Ishikawa (cell line): ENCODE data around the gene USP46.

Source experiments
- CEBPB ChIP-seq: IDR thresholded peaks from 2 replicates; pipeline ENCODE4 v1.6.1; 2012
- CREB1 ChIP-seq: IDR thresholded peaks from 2 replicates; pipeline ENCODE4 v1.6.1; 2012; ENCODE audit warnings: low read depth
- EGR1 ChIP-seq: IDR thresholded peaks from 2 replicates; pipeline ENCODE4 v1.6.1; 2012
- EP300 ChIP-seq: IDR thresholded peaks from 2 replicates; pipeline ENCODE4 v1.6.1; 2012; ENCODE audit warnings: borderline replicate concordance
- FOXM1 ChIP-seq: IDR thresholded peaks from 2 replicates; pipeline ENCODE4 v1.6.1; 2012; ENCODE audit warnings: low read depth, borderline replicate concordance
- NFIC ChIP-seq: IDR thresholded peaks from 2 replicates; pipeline ENCODE4 v1.6.1; 2012
- RAD21 ChIP-seq: IDR thresholded peaks from 2 replicates; pipeline ENCODE4 v1.6.1; 2012; ENCODE audit warnings: low read depth
- TAF1 ChIP-seq: IDR thresholded peaks from 2 replicates; pipeline ENCODE4 v1.6.1; 2012; ENCODE audit warnings: low read depth, mild to moderate bottlenecking
- TCF12 ChIP-seq: IDR thresholded peaks from 2 replicates; pipeline ENCODE4 v1.6.1; 2012; ENCODE audit warnings: low read depth
- TEAD4 ChIP-seq: IDR thresholded peaks from 2 replicates; pipeline ENCODE4 v1.6.1; 2012
- YY1 ChIP-seq: IDR thresholded peaks from 2 replicates; pipeline ENCODE4 v1.6.1; 2012; ENCODE audit warnings: low read depth
- ZBTB7A ChIP-seq: IDR thresholded peaks from 2 replicates; pipeline ENCODE4 v1.6.1; 2012; ENCODE audit warnings: low read depth
- TF ChIP-seq, protein P1 (sequence below): IDR thresholded peaks from 2 replicates; pipeline ENCODE4 v1.6.1; 2012
- TF ChIP-seq, protein P2 (sequence below): IDR thresholded peaks from 2 replicates; pipeline ENCODE4 v1.6.1; 2012
- TF ChIP-seq, protein P3 (sequence below): IDR thresholded peaks from 2 replicates; pipeline ENCODE4 v1.6.1; 2012; ENCODE audit warnings: low read depth, mild to moderate bottlenecking

The USP46 gene

DNA sequence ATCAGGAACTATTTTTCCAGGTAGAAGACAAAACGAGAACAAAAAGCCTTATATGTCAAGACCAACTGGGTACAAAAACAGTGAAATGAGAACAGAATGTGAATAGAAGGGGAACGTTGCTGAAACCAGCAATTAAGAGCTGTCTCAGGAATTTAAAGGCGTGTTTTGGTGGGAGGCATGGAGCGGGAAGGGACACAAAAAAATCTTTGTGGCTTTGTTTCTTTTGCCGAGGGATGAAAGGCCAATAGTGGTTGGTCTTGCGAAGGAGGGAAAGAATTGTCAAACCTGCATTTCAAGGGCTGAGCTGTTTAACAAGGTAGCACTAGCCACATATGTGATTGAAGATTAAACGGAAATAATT lies 103.8 kb downstream of the USP46 start:
- TF ChIP-seq ZBTB7A (no peak), EP300 (no peak), RAD21 (no peak), TAF1 (no peak)
- TF ChIP-seq, protein P1, sequence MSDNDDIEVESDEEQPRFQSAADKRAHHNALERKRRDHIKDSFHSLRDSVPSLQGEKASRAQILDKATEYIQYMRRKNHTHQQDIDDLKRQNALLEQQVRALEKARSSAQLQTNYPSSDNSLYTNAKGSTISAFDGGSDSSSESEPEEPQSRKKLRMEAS: no peak
- TF ChIP-seq, protein P2, sequence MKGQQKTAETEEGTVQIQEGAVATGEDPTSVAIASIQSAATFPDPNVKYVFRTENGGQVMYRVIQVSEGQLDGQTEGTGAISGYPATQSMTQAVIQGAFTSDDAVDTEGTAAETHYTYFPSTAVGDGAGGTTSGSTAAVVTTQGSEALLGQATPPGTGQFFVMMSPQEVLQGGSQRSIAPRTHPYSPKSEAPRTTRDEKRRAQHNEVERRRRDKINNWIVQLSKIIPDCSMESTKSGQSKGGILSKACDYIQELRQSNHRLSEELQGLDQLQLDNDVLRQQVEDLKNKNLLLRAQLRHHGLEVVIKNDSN: no peak

DNA sequence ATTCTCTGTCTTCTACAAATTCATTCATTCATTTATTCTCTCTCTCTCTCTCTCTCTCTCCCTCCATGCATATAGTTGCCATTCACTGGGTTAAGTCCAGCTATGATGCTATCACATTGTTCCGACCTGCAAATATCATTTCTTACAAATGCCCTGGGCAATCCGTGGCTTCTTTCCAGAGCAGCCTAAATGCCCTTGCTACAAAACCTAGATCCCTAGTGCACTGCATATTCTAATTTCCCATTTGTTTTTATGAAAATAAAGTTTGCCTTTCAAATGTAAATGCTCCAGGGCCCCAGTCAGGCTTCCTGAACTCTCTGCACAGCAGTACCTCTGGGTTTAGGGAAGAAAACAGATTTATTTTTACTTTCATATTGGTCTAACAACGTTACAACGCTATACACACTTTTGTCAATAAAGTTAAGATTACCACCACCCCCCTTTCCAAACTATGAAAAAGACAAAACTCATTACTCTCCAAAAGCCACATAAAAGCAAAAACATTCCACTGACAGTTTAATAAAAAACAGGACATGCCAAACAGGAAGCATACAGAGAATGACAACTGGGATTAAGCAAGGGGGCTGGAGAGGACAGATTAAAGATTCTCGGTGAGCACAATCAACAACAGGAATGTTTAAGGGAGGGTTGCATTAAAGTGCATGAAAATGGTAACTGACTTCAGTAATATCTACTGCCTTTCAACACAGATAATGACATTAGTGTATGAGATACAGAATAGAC lies 104.3 kb downstream of the USP46 start:
- TF ChIP-seq, protein P3, sequence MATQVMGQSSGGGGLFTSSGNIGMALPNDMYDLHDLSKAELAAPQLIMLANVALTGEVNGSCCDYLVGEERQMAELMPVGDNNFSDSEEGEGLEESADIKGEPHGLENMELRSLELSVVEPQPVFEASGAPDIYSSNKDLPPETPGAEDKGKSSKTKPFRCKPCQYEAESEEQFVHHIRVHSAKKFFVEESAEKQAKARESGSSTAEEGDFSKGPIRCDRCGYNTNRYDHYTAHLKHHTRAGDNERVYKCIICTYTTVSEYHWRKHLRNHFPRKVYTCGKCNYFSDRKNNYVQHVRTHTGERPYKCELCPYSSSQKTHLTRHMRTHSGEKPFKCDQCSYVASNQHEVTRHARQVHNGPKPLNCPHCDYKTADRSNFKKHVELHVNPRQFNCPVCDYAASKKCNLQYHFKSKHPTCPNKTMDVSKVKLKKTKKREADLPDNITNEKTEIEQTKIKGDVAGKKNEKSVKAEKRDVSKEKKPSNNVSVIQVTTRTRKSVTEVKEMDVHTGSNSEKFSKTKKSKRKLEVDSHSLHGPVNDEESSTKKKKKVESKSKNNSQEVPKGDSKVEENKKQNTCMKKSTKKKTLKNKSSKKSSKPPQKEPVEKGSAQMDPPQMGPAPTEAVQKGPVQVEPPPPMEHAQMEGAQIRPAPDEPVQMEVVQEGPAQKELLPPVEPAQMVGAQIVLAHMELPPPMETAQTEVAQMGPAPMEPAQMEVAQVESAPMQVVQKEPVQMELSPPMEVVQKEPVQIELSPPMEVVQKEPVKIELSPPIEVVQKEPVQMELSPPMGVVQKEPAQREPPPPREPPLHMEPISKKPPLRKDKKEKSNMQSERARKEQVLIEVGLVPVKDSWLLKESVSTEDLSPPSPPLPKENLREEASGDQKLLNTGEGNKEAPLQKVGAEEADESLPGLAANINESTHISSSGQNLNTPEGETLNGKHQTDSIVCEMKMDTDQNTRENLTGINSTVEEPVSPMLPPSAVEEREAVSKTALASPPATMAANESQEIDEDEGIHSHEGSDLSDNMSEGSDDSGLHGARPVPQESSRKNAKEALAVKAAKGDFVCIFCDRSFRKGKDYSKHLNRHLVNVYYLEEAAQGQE: no peak
- TF ChIP-seq TAF1 (no peak), CREB1 (no peak), EGR1 (no peak), EP300 (no peak), YY1 (no peak), CEBPB (no peak), ZBTB7A (no peak)
- TF ChIP-seq, protein P2: no peak

DNA sequence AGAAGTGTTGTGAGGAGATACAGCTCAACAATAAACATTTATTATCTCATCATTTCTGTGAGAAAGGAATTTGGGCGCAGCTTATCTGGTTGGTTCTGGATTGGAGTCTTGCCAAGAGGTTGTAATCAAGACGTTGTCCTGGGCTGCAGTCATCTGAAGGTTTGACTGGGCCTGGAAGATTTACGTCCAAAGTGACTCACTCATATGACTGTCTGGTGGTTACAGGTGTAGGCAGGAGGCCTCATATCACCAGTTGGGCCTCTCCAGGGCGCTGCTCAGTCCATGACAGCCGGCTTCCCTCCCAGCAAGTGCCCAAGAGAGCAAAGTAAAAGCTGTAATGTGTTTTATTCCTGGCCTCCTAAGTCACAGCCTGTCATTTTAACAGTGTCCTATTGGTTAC lies 106.3 kb downstream of the USP46 start:
- TF ChIP-seq EGR1 (no peak), TCF12 (no peak), FOXM1 (no peak), CEBPB (no peak), TAF1 (no peak), RAD21 (no peak), NFIC (peak; percentile 62), TEAD4 (no peak), EP300 (peak; percentile 29; the same call in 1 of the 2 replicates), CREB1 (no peak), ZBTB7A (no peak)
- TF ChIP-seq, protein P3: no peak
- TF ChIP-seq, protein P1: no peak
- TF ChIP-seq, protein P2: no peak

DNA sequence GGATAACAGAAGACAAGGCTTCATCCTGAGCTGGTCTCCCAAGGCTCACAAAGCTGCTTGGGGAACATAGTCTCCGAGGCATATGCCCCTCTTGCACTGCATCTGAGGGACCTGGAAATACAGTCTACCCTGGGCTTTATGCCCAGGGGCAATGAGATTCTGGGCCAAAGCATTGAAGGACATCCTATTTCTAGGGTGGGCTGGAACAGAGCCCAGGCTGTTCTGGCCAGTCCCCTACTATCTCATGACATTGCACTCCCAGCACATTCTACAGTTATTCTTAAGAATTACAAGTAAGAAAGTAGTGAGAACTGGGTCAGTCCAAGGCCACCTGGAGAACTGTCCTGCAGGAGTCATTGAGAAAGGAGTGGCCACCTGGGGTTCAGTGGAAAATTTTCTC lies 107.6 kb downstream of the USP46 start:
- TF ChIP-seq RAD21 (no peak), YY1 (no peak), TCF12 (no peak; the same call in 1 of the 2 replicates), FOXM1 (no peak), TAF1 (no peak), CREB1 (no peak)

DNA sequence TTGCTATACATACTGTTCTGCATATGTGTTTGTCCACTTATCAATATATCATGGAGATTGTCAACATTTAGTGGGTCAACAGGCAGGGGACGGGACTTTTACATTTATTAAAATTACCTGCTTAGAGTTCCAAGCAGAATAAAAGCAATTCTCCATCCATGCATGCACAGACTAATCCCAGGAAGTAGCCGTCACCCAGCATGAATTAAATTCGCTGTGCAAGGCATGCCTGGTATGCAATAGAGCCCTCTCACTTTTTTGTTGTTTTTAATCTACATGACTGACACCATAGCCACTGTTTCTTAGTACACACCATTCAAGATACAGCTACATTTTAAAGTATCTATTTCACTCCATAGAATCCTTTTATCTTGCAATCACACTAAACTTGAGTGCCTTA lies 108.9 kb downstream of the USP46 start:
- peak; percentile 98 for TF ChIP-seq TEAD4
- 0 out of 2 replicates have a peak, but pooled peaks have one; percentile 45 for TF ChIP-seq YY1
- no peak for TF ChIP-seq CREB1
- no peak for TF ChIP-seq ZBTB7A
- peak; percentile 13; the same call in 1 of the 2 replicates for TF ChIP-seq RAD21
- TF ChIP-seq EP300: peak; percentile 92
- TF ChIP-seq, protein P3: no peak
- TF ChIP-seq, protein P1: peak; percentile 68
- no peak; the same call in 1 of the 2 replicates for TF ChIP-seq CEBPB
- TF ChIP-seq TCF12: peak; percentile 83
- peak; percentile 77 for TF ChIP-seq NFIC
- TF ChIP-seq, protein P2: no peak
- no peak for TF ChIP-seq EGR1
- TF ChIP-seq FOXM1: peak; percentile 78
- no peak for TF ChIP-seq TAF1
